Renal cortical epithelial cell (primary cell): ENCODE data around the gene RPL13. TPM values are rescaled to one million over a fixed set of nuclear protein-coding genes. Genes with fewer than 3 reads are reported as not detected.

Source experiments
- DNase-seq: peaks from one replicate; pipeline ENCODE4 v3.0.0-alpha.2; 2011; ENCODE audit warnings: low read depth
- total RNA-seq: library from RNA; depleted of rRNA; stranded (reverse); fragments of >200 nt; gene quantifications from 2 replicates; pipeline ENCODE4 v1.2.3, GENCODE V29; 2014

The RPL13 gene
- total RNA-seq, 1 donor from 2014 or later = 1,512 TPM

GRCh38 chr16:89596957-89597649 is 36.6 kb downstream of the RPL13 start:
- DNase-seq = no peak

- peak; percentile 46 for DNase-seq
Observed at GRCh38 chr16:89598199-89598598, 37.7 kb downstream of the RPL13 start.

GRCh38 chr16:89599451-89599858 is 39.0 kb downstream of the RPL13 start:
- no peak for DNase-seq

- no peak for DNase-seq
Observed at GRCh38 chr16:89599902-89600301, 39.4 kb downstream of the RPL13 start.

GRCh38 chr16:89600427-89600826 is 39.9 kb downstream of the RPL13 start:
- no peak for DNase-seq

GRCh38 chr16:89600956-89601355 is 40.5 kb downstream of the RPL13 start:
- DNase-seq = no peak

GRCh38 chr16:89601906-89602272 is 41.4 kb downstream of the RPL13 start:
- no peak for DNase-seq

- DNase-seq = peak; percentile 86
Observed at GRCh38 chr16:89602273-89602951, 41.9 kb downstream of the RPL13 start.

- no peak for DNase-seq
Observed at GRCh38 chr16:89602952-89603590, 42.6 kb downstream of the RPL13 start.

- DNase-seq = no peak
Observed at GRCh38 chr16:89604764-89605163, 44.3 kb downstream of the RPL13 start.

- DNase-seq = no peak
Observed at GRCh38 chr16:89605186-89605970, 44.9 kb downstream of the RPL13 start.

GRCh38 chr16:89606006-89606405 is 45.5 kb downstream of the RPL13 start:
- DNase-seq = no peak

- DNase-seq = no peak
Observed at GRCh38 chr16:89607453-89607852, 47.0 kb downstream of the RPL13 start.

- no peak for DNase-seq
Observed at GRCh38 chr16:89607937-89608740, 47.7 kb downstream of the RPL13 start.

- DNase-seq = no peak
Observed at GRCh38 chr16:89610108-89610453, 49.6 kb downstream of the RPL13 start.

GRCh38 chr16:89612415-89613166 is 52.1 kb downstream of the RPL13 start:
- no peak for DNase-seq

GRCh38 chr16:89613231-89613953 is 52.9 kb downstream of the RPL13 start, which contains the start of gene DPEP1:
TSS of gene DPEP1 (plus strand) at chr16:89613642. CDS start at chr16:89630411, 16,769 bp downstream.
- DNase-seq = no peak

- no peak for DNase-seq
Observed at GRCh38 chr16:89613954-89614459, 53.5 kb downstream of the RPL13 start.
